ENCODE data around the gene IL32.
A peak's percentile ranks its signal among the peaks of the same experiment; 100 is the strongest.

IL32 gene

GRCh38 chr16:3027983-3028715 is 37.3 kb upstream of the IL32 start:
- peak in 42 of 56 donors; percentile 9 to 85 (median 53) for DNase-seq

- no peak for DNase-seq
Observed at GRCh38 chr16:3028716-3029319, 36.6 kb upstream of the IL32 start.

GRCh38 chr16:3029491-3030221 is 35.8 kb upstream of the IL32 start:
- DNase-seq = no peak

- DNase-seq = no peak
Observed at GRCh38 chr16:3030222-3031212, 34.9 kb upstream of the IL32 start.

GRCh38 chr16:3032624-3033023 is 32.8 kb upstream of the IL32 start:
- no peak for DNase-seq

- no peak for DNase-seq
Observed at GRCh38 chr16:3035289-3035971, 30.0 kb upstream of the IL32 start.

GRCh38 chr16:3035972-3036725 is 29.3 kb upstream of the IL32 start:
- DNase-seq = no peak

GRCh38 chr16:3036726-3037315 is 28.6 kb upstream of the IL32 start, which contains the start of gene BICDL2:
BICDL2 (minus strand) TSS chr16:3036944; CDS start chr16:3035496, 1,448 bp downstream.
- DNase-seq = no peak

- no peak for DNase-seq
Observed at GRCh38 chr16:3038256-3038655, 27.2 kb upstream of the IL32 start.

- DNase-seq = no peak
Observed at GRCh38 chr16:3038896-3039295, 26.5 kb upstream of the IL32 start.

GRCh38 chr16:3042376-3042775 is 23.1 kb upstream of the IL32 start:
- no peak for DNase-seq

- DNase-seq = no peak
Observed at GRCh38 chr16:3044708-3045107, 20.7 kb upstream of the IL32 start.

- no peak for DNase-seq
Observed at GRCh38 chr16:3045758-3046640, 19.4 kb upstream of the IL32 start, which contains the start of gene MMP25. MMP25 (plus strand) TSS chr16:3046561; CDS start chr16:3046918, 357 bp downstream.

- DNase-seq = no peak
Observed at GRCh38 chr16:3046641-3047386, 18.6 kb upstream of the IL32 start.

GRCh38 chr16:3047387-3047720 is 18.1 kb upstream of the IL32 start:
- DNase-seq = no peak

- no peak for DNase-seq
Observed at GRCh38 chr16:3049921-3050481, 15.4 kb upstream of the IL32 start.

GRCh38 chr16:3050487-3050886 is 15.0 kb upstream of the IL32 start:
- no peak for DNase-seq
